Mesenchymal stem cell (in vitro differentiated cells and primary cell): ENCODE results near the gene IMMP2L.
A peak's percentile ranks its signal among the peaks of the same experiment; 100 is the strongest.

Experiments
- DNase-seq: peaks from one replicate; pipeline ENCODE4 v3.0.0-alpha.2; 2013
- H2AFZ ChIP-seq: one replicate; pipeline ENCODE4 v1.6.1; 2013; ENCODE audit warnings: low read depth, mild to moderate bottlenecking, control low read depth, inconsistent platforms, low read length, moderate library complexity
- H2AK5ac ChIP-seq: 2 replicates; pipeline ENCODE4 v1.6.1; 2013; ENCODE audit warnings: low read length, moderate library complexity, mild to moderate bottlenecking, inconsistent platforms; ENCODE audit not compliant: severe bottlenecking
- H2BK120ac ChIP-seq: one replicate; pipeline ENCODE4 v1.6.1; 2013; ENCODE audit warnings: low read depth, mild to moderate bottlenecking, inconsistent platforms, low read length, moderate library complexity
- H2BK12ac ChIP-seq, 2 experiments: one replicate each; pipeline ENCODE4 v1.6.1; 2013; ENCODE audit warnings: inconsistent platforms in 2 of 2, low read length in 2 of 2, mild to moderate bottlenecking in 2 of 2, moderate library complexity in 2 of 2, control low read depth in 1 of 2
- H2BK15ac ChIP-seq: one replicate; pipeline ENCODE4 v1.6.1; 2013; ENCODE audit warnings: mild to moderate bottlenecking, low read depth, inconsistent platforms; ENCODE audit not compliant: poor library complexity, severe bottlenecking
- H2BK5ac ChIP-seq: 2 replicates; pipeline ENCODE4 v1.6.1; 2013; ENCODE audit warnings: low read depth, mild to moderate bottlenecking, low read length, control low read depth, inconsistent platforms; ENCODE audit not compliant: poor library complexity, severe bottlenecking
- H3K14ac ChIP-seq, 2 experiments: one replicate each; pipeline ENCODE4 v1.6.1; 2013; ENCODE audit warnings: inconsistent platforms in 2 of 2, low read length in 2 of 2, control low read depth in 1 of 2, mild to moderate bottlenecking in 1 of 2, moderate library complexity in 1 of 2
- H3K18ac ChIP-seq, 2 experiments: one replicate each; pipeline ENCODE4 v1.6.1; 2013; ENCODE audit warnings: inconsistent platforms in 2 of 2, low read length in 2 of 2, control low read depth in 1 of 2, low read depth in 1 of 2, mild to moderate bottlenecking in 1 of 2
- H3K23ac ChIP-seq, 2 experiments: one replicate each; pipeline ENCODE4 v1.6.1; 2013; ENCODE audit warnings: inconsistent platforms in 2 of 2, low read length in 2 of 2, mild to moderate bottlenecking in 2 of 2, moderate library complexity in 2 of 2, control low read depth in 1 of 2
- H3K27ac ChIP-seq: 2 replicates; pipeline ENCODE4 v1.5.1; 2013; ENCODE audit warnings: mild to moderate bottlenecking, moderate library complexity, low read length, control low read depth, inconsistent platforms; ENCODE audit not compliant: poor library complexity, severe bottlenecking
- H3K27me3 ChIP-seq, 2 experiments: 2 replicates each; pipeline versions ENCODE4 v1.6.1 to v1.7.0; 2013; ENCODE audit warnings: low read length in 2 of 2, mild to moderate bottlenecking in 2 of 2, moderate library complexity in 2 of 2, control low read depth in 1 of 2, inconsistent platforms in 1 of 2; ENCODE audit not compliant: control insufficient read depth in 1 of 2, insufficient read depth in 1 of 2
- H3K36me3 ChIP-seq, 2 experiments: 2 replicates each; pipeline versions ENCODE4 v1.6.1 to v1.7.0; 2013; ENCODE audit warnings: low read length in 2 of 2, control low read depth in 1 of 2, inconsistent platforms in 1 of 2, low read depth in 1 of 2, mild to moderate bottlenecking in 1 of 2; ENCODE audit not compliant: insufficient read depth in 2 of 2, control insufficient read depth in 1 of 2
- H3K4ac ChIP-seq, 2 experiments: one replicate each; pipeline ENCODE4 v1.6.1; 2013; ENCODE audit warnings: inconsistent platforms in 2 of 2, low read length in 2 of 2, mild to moderate bottlenecking in 2 of 2, moderate library complexity in 2 of 2, control low read depth in 1 of 2, low read depth in 1 of 2
- H3K4me1 ChIP-seq: 2 replicates; pipeline ENCODE4 v1.6.1; 2013; ENCODE audit warnings: low read depth, low read length, control low read depth; ENCODE audit not compliant: control insufficient read depth, insufficient read depth
- H3K4me2 ChIP-seq: 2 replicates; pipeline ENCODE4 v1.6.1; 2013; ENCODE audit warnings: low read length, mild to moderate bottlenecking, inconsistent platforms; ENCODE audit not compliant: poor library complexity, severe bottlenecking
- H3K4me3 ChIP-seq, 2 experiments: 2 replicates each; pipeline versions ENCODE4 v1.5.1 to v1.7.0; 2013; ENCODE audit warnings: low read length in 2 of 2, mild to moderate bottlenecking in 2 of 2, control low read depth in 1 of 2, low read depth in 1 of 2; ENCODE audit not compliant: insufficient read depth in 1 of 2
- H3K79me1 ChIP-seq: replicated peaks from 2 replicates; pipeline ENCODE4 v1.6.1; 2013; ENCODE audit warnings: mild to moderate bottlenecking, control low read depth, low read length, inconsistent platforms; ENCODE audit not compliant: poor library complexity, severe bottlenecking
- H3K9ac ChIP-seq: 2 replicates; pipeline ENCODE4 v1.7.0; 2013; ENCODE audit warnings: mild to moderate bottlenecking, low read length, moderate library complexity
- H3K9me3 ChIP-seq: 2 replicates; pipeline ENCODE4 v1.7.0; 2013; ENCODE audit warnings: mild to moderate bottlenecking, low read length; ENCODE audit not compliant: control insufficient read depth
- H4K8ac ChIP-seq: one replicate; pipeline ENCODE4 v1.6.1; 2013; ENCODE audit warnings: inconsistent platforms, mild to moderate bottlenecking, low read length, moderate library complexity
- H4K91ac ChIP-seq: one replicate; pipeline ENCODE4 v1.6.1; 2013; ENCODE audit warnings: mild to moderate bottlenecking, low read length, inconsistent platforms
- WGBS: methylation state at CpG from one replicate; pipeline ENCODE4 v1.1.7; 2013; ENCODE audit warnings: mixed read lengths; 5-methylcytosine and 5-hydroxymethylcytosine counted together

Gene IMMP2L

GRCh38 chr7:110871856-110872255 is 690.4 kb downstream of the IMMP2L start:
- H3K27me3 ChIP-seq: no peaks in the 10 kb centered on the region
- no peak overlapping the region for H2BK120ac ChIP-seq
- H2BK12ac ChIP-seq: no peak overlapping the region
- H3K27ac ChIP-seq: no peak overlapping the region
- H2AK5ac ChIP-seq: no peak overlapping the region
- H3K4me1 ChIP-seq: no peaks in the 10 kb centered on the region
- no peak overlapping the region for H3K4me3 ChIP-seq
- no peak overlapping the region for H2BK5ac ChIP-seq
- no peak overlapping the region for H2AFZ ChIP-seq
- DNase-seq: no peak
- H3K9ac ChIP-seq: no peak overlapping the region
- no peak overlapping the region for H2BK15ac ChIP-seq
- H3K23ac ChIP-seq: no peak overlapping the region
- WGBS: 90% methylated on average over 1 of the region's 1 CpG
- H3K18ac ChIP-seq: no peak overlapping the region
- no peaks in the 10 kb centered on the region for H3K36me3 ChIP-seq
- H4K8ac ChIP-seq: no peak overlapping the region
- no peaks in the 10 kb centered on the region for H3K79me1 ChIP-seq
- H3K4ac ChIP-seq: no peak overlapping the region
- H3K4me2 ChIP-seq: no peak overlapping the region
- peaks cover 6% of the 10 kb centered on the region for H3K9me3 ChIP-seq
- H3K14ac ChIP-seq: no peak overlapping the region
- no peak overlapping the region for H4K91ac ChIP-seq

GRCh38 chr7:110870926-110871325 is 691.4 kb downstream of the IMMP2L start:
- no peak overlapping the region for H3K18ac ChIP-seq
- no peak overlapping the region for H2BK5ac ChIP-seq
- no peak for DNase-seq
- no peak overlapping the region for H3K4me2 ChIP-seq
- no peak overlapping the region for H2BK12ac ChIP-seq
- WGBS: 75% methylated on average over 6 of the region's 6 CpGs
- H3K36me3 ChIP-seq: no peaks in the 10 kb centered on the region
- no peak overlapping the region for H3K9ac ChIP-seq
- H3K27ac ChIP-seq: no peak overlapping the region
- H2AK5ac ChIP-seq: no peak overlapping the region
- H3K79me1 ChIP-seq: no peaks in the 10 kb centered on the region
- H3K4ac ChIP-seq: no peak overlapping the region
- H3K4me1 ChIP-seq: no peaks in the 10 kb centered on the region
- no peak overlapping the region for H3K14ac ChIP-seq
- H3K4me3 ChIP-seq: no peak overlapping the region
- H3K23ac ChIP-seq: no peak overlapping the region
- H3K27me3 ChIP-seq: no peaks in the 10 kb centered on the region
- H4K91ac ChIP-seq: no peak overlapping the region
- no peak overlapping the region for H2AFZ ChIP-seq
- H2BK120ac ChIP-seq: no peak overlapping the region
- peaks cover 6% of the 10 kb centered on the region for H3K9me3 ChIP-seq
- H2BK15ac ChIP-seq: no peak overlapping the region
- no peak overlapping the region for H4K8ac ChIP-seq

- no peaks in the 10 kb centered on the region for H3K27me3 ChIP-seq
- no peaks in the 10 kb centered on the region for H3K36me3 ChIP-seq
- no peaks in the 10 kb centered on the region for H3K79me1 ChIP-seq
- no peak overlapping the region for H2BK12ac ChIP-seq
- no peak overlapping the region for H3K9ac ChIP-seq
- no peak overlapping the region for H3K4me3 ChIP-seq
- H4K8ac ChIP-seq: no peak overlapping the region
- H3K4me2 ChIP-seq: no peak overlapping the region
- no peak overlapping the region for H3K23ac ChIP-seq
- no peak overlapping the region for H2AK5ac ChIP-seq
- H2AFZ ChIP-seq: no peak overlapping the region
- H4K91ac ChIP-seq: no peak overlapping the region
- no peaks in the 10 kb centered on the region for H3K4me1 ChIP-seq
- DNase-seq: peak; percentile 3
- no peak overlapping the region for H3K14ac ChIP-seq
- no peak overlapping the region for H3K27ac ChIP-seq
- H3K9me3 ChIP-seq: peaks cover 6% of the 10 kb centered on the region
- H2BK120ac ChIP-seq: no peak overlapping the region
- no peak overlapping the region for H2BK5ac ChIP-seq
- H2BK15ac ChIP-seq: no peak overlapping the region
- no peak overlapping the region for H3K18ac ChIP-seq
- H3K4ac ChIP-seq: no peak overlapping the region
Observed at GRCh38 chr7:110868458-110868857, 693.8 kb downstream of the IMMP2L start.

GRCh38 chr7:110867771-110868170 is 694.5 kb downstream of the IMMP2L start:
- Histone ChIP-seq H2BK120ac (no peak overlapping the region), H3K79me1 (no peaks in the 10 kb centered on the region), H2BK12ac (no peak overlapping the region), H3K23ac (no peak overlapping the region), H2AFZ (no peak overlapping the region), H4K8ac (no peak overlapping the region), H3K4ac (no peak overlapping the region), H3K4me2 (no peak overlapping the region), H2BK5ac (no peak overlapping the region), H3K4me3 (no peak overlapping the region), H3K9ac (no peak overlapping the region), H3K14ac (no peak overlapping the region), H2BK15ac (no peak overlapping the region), H3K18ac (no peak overlapping the region), H3K27ac (no peak overlapping the region), H3K36me3 (no peaks in the 10 kb centered on the region), H3K27me3 (no peaks in the 10 kb centered on the region), H3K9me3 (peaks cover 6% of the 10 kb centered on the region), H2AK5ac (no peak overlapping the region), H3K4me1 (no peaks in the 10 kb centered on the region), H4K91ac (no peak overlapping the region)
- no peak for DNase-seq
- WGBS: 92% methylated on average over 4 of the region's 4 CpGs
